Measurements from ENCODE around the gene LRRC63.
"Not testable (repeated sequence)": the region's sequence is repeated elsewhere in the genome, so short reads cannot be mapped to it uniquely, and the experiment has no call there.

Gene LRRC63

DNA sequence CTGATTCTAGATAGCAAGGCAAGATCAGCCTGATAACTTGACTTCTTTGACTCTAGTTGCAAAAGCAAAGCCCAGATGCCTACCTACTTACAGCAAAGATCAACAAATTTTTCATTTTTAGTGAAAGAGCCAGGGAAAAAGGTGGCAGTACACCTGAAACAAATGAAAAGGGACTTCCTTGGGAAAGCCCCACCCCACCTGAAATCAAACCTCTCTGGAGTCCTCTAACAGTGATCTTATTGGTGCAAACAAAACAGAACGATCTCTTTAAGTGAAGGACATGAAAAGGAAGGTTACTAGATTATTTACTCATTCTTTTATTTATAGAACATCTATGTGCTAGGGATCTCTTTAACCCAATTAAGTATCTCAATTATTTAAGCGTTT lies 29.2 kb upstream of the LRRC63 start:
- DNase-seq = no peak

DNA sequence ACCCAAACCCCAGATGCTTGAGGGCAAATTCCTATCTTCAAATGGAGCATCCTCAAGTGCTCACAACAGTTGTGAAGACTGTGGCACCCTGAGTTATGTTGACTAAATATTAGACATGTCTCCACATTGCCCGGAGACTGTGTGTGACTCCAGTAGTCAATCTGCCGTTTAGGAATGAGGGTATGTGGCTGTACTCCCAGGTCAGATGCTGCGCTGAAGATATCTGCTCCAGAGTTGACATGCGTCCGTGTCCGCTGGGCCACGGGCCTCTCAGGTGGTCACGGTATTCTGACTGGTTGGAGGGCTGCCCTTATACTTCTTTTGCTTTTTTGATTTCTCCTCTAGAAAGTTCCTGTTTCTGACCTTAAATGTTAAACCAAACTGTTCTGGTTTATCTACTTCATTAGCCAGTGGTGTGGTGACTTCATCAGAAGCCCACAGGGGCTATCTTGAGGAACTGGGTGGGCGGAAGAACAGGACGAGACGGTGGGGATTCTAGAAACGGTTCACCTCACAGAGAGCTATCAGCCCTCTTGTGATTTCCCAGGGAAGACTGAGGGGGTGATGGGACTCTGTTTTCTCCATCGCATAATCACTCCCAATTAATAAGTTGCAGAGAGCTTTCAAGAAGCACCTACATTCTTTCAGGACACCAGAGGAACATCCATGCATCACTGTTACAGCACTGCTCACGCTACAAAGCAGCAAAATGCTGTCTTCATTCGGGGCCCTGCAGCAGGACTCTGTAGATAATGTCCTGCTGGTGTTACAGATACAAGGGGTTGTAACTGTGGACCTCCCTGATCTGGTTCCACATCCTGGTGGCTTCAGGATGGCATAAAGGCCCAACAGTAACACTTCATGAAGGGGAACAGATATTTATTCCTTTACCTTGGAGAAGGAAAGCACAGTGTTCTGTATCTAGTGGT lies 28.4 kb upstream of the LRRC63 start:
- no peak for DNase-seq

- peak; percentile 74 for DNase-seq
Observed at GRCh38 chr13:46184277-46184699, 27.4 kb upstream of the LRRC63 start.

GRCh38 chr13:46185634-46186033 lies 26.1 kb upstream of the LRRC63 start:
- DNase-seq = no peak

GRCh38 chr13:46192412-46192811 lies 19.3 kb upstream of the LRRC63 start:
- DNase-seq = no peak

- DNase-seq = no peak
Observed at GRCh38 chr13:46195016-46195415, 16.7 kb upstream of the LRRC63 start.

- no peak for DNase-seq
Observed at GRCh38 chr13:46197299-46198048, 14.3 kb upstream of the LRRC63 start.

DNA sequence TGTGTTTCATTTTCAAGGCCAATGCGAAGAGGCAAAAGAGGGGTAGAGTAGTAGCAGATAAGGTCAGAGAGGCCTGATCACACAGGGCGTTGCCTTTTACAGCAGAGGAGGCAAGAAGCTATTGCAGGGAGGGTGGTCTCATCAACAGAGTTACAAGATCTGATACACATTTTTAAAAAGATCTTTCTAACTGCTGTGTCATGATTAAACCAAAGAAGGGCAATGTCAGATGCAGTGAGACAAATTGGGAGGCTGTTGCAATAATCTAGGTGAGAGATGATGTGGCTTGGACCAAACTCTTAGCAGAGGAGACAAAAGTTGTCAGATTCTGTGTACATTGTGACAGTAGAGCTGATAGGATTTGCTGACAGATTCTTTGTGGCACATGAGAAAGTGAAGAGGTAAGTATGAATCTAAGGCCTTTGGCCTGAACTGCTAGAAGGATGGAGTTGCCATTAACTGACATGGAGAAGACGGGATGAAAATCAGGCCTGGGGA lies 13.0 kb upstream of the LRRC63 start:
- no peak for DNase-seq

DNA sequence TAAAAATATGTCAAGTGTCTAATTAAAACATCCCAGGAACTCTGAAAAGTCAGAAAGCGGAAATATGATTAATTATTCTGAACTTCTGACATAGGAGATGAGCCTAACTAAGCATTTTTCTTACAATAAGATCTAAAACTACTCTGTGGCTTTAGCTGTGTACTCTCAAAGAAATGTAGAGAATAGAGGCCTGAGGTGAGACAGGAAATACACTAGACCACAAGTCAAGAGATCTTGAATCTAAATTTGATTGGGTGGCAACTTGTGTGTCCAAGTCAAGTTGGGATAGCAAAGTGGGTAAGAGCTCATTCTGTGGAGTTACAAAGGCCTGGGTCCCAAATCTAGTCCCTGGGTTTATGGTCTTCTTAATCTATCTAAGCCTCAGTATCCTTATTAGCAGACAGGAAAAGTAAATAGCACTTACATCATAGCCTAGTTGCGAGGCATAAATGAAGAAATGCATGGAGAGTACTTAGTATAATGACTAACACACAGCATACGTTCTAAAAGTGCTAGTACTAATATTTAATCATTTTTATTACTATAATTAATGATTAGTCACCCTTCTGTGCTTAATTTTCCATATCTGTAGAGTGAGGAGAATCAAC lies 9.4 kb upstream of the LRRC63 start:
- no peak for DNase-seq

- no peak for DNase-seq
Observed at GRCh38 chr13:46202966-46203365, 8.8 kb upstream of the LRRC63 start.

DNA sequence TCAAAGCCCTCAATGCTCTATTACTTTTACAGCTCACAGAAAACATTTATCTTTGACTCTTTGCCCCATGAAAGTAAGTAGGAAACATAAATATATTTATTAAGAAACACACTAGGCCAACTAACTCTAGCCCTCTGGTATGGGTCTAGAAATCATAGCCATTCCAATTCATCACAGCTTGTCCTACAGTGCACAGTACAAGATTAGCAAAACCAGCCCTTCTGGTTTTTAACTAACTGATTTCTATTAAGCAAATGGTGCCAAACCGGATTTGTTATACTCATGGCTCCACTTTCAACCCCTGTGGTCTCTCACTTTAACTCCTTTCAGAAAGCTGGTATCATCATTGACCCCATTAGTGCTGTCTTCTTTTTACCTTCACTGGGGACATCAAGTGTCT lies 5.6 kb upstream of the LRRC63 start:
- DNase-seq = no peak

DNA sequence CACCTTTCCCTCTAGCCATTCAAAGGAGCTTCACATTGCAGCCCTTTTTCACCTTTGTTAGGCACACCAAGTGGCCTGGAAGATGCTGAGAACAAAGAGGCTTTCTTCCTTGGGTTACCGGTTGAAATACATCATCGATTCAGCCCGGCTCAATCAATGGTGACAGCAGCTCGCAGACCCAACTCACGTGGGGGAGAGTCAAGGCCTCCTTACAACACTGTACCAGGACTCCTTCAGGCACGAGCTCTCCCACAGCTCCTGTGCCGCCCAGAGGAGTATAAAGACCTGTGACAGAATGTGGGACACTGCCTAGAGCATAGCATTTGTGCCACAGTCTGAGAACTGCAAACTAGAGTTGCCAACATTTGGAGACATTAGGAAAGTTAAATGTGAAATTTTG lies 3.9 kb upstream of the LRRC63 start:
- DNase-seq = no peak

GRCh38 chr13:46210362-46211083 lies 1.2 kb upstream of the LRRC63 start:
- no peak for DNase-seq

DNA sequence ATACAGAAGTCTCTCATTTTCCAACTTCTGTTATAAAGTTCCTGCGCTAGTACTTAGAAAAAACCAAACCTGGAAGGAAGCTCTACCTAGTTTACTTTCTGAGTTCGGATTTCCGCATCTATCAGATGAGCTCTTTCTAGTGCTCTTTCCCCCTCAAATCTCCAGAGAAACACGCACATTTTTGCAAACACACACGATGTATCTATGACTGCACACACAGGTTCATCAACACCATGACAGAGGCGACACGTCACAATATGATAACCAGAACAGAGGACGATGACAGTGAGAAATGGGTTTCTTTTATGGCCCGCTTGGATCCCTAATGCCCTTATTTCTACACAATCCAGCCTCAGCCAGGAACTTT lies 629 bp upstream of the LRRC63 start:
- DNase-seq = peak; percentile 34

DNA sequence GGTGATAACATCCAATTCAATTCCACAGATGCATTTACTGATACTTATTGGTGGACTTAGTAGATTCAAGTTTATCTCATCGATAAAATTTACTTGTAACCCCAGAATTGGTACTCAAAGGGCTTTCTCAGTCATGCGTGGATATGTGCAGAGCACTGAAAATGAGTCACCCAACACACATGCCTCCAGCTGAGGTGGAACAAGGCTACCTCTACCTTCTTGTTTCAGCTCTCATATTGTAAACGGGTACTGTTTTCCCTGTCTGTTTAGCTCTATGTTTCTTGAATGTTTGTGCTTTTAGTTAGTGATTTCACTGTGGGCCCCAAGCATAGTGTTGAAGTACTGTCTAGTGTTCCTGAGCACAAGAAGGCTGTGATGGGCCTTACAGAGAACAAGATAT lies 1.5 kb downstream of the LRRC63 start:
- DNase-seq = no peak

GRCh38 chr13:46214741-46215140 lies 3.0 kb downstream of the LRRC63 start:
- DNase-seq = not testable (repeated sequence)

DNA sequence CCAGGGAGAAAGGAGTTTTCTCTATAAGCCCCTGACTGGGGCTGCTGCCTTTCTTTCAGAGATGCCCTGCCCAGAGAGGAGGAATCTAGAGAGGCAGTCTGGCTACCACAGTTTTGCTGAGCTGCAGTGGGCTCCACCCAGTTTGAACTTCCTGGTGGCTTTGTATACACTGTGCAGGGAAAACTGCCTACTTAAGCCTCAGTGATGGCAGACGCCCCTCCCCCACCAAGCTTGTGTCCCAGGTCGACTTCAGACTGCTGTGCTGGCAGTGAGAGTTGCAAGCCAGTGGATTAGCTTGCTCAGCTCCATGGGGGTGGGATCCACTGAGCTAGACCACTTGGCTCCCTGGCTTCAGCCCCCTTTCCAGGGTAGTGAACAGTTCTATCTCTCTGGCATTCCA lies 8.5 kb downstream of the LRRC63 start:
- DNase-seq = not testable (repeated sequence)

- no peak for DNase-seq
Observed at GRCh38 chr13:46229251-46229650, 17.5 kb downstream of the LRRC63 start.

DNA sequence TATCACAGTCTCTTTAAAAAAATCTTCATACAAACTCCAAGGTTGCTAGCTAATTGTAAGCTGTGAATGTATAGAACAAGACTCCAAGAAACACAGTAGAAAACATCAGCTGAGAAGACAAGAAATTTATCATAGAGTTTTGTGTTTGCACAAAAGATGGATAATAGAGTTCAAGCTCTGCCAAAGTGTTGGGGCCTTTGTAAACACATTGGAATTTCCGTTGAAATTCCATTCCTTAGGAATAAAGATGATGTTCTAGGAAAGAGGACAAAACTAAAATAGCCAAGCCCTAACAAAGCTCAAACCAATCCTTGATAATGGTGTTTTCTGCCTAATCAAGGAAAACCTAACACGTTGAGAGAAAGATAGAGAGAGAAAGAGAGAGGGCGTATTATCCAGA lies 20.6 kb downstream of the LRRC63 start:
- DNase-seq = no peak

DNA sequence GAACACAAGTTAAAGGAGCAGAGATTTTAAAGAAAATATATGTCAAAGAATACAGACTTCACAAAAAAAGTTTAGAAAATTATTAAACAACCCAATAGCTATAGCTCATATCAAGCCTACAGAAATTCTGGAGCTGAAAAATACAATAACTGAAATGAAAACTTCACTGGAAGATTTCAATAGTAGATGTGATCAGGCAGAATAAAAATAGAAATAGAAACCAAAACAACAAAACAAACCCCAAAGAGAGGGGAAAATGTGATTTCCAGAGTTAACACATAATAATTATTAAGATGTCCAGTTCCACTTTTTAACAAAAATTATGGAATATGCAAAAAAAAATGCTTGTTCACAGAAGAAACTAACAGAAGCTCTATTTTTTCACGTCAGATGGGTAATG lies 23.6 kb downstream of the LRRC63 start:
- no peak for DNase-seq

GRCh38 chr13:46265292-46265691 lies 53.6 kb downstream of the LRRC63 start:
- no peak for DNase-seq

GRCh38 chr13:46267166-46267565 lies 55.4 kb downstream of the LRRC63 start:
- no peak for DNase-seq

GRCh38 chr13:46270416-46270815 lies 58.7 kb downstream of the LRRC63 start:
- DNase-seq = no peak
